Psoas muscle (tissue), 8 donors: ENCODE results near the gene SF3B2. TPM values are rescaled to one million over a fixed set of nuclear protein-coding genes. Genes with fewer than 3 reads are reported as not detected.
"Not testable (repeated sequence)": the region's sequence is repeated elsewhere in the genome, so short reads cannot be mapped to it uniquely, and the experiment has no call there.

Experiments
- ATAC-seq, 4 donors: fragments of 200-7000 bp; cut with Tn5 transposase; one replicate each; pipeline ENCODE4 v1.9.1; 2020; ENCODE audit warnings: moderate library complexity in 3 of 4, mild to moderate bottlenecking in 2 of 4
- DNase-seq, 2 donors: peaks; one replicate each; pipeline ENCODE4 v3.0.0-alpha.2; 2020
- H3K27ac ChIP-seq: fragments of 200-600 bp; one replicate; pipeline ENCODE4 v1.8.0; 2022
- H3K27me3 ChIP-seq, 3 donors: fragments of 200-600 bp in 1 of 3; one replicate each; pipeline versions ENCODE4 v1.6.1 to v1.8.0; 2013 to 2022; ENCODE audit warnings: low read length in 2 of 3, mild to moderate bottlenecking in 2 of 3, moderate library complexity in 1 of 3; ENCODE audit not compliant: insufficient read depth in 3 of 3
- H3K36me3 ChIP-seq, 2 donors: fragments of 200-600 bp in 1 of 2; one replicate each; pipeline versions ENCODE4 v1.6.1 to v1.8.0; 2013 to 2022; ENCODE audit warnings: low read depth in 1 of 2, mild to moderate bottlenecking in 1 of 2, moderate library complexity in 1 of 2; ENCODE audit not compliant: insufficient read depth in 1 of 2
- H3K4me1 ChIP-seq: fragments of 200-600 bp; one replicate; pipeline ENCODE4 v1.8.0; 2022
- H3K4me3 ChIP-seq: fragments of 200-600 bp; one replicate; pipeline ENCODE4 v1.8.0; 2022; ENCODE audit warnings: mild to moderate bottlenecking
- H3K9me3 ChIP-seq: fragments of 200-600 bp; one replicate; pipeline ENCODE4 v1.8.0; 2022
- CTCF ChIP-seq: fragments of 200-600 bp; IDR thresholded peaks from one replicate; pipeline ENCODE4 v1.8.0; 2022; ENCODE audit warnings: antibody characterized with exemption
- WGBS, 3 donors: extraction: QIAGEN DNeasy Blood & Tissue Kit; methylation state at CpG; one replicate each; pipeline versions ENCODE4 v1.1.6 to v1.1.7; 2013; 5-methylcytosine and 5-hydroxymethylcytosine counted together
- intact Hi-C, 2 donors: fragments of 100-400 bp; cut with DNase I; formaldehyde crosslinking; loops; one replicate each; pipeline versions ENCODE4 v1.11.0 to v1.14.2; 2022
- polyA plus RNA-seq, 3 donors: library from polyadenylated mRNA; stranded (reverse); fragments of 200-250 nt; gene quantifications; one replicate each; pipeline ENCODE4 v1.2.3, GENCODE V29; 2013
- total RNA-seq, 4 donors: library from RNA; stranded (reverse); fragmentation: NEBNext Ultra II Directional in 2 of 4; extraction: Animal tissue kit (Norgen Biotek cat#: 25700) in 2 of 4; gene quantifications; one replicate each; pipeline versions ENCODE4 v1.2.1 to v1.2.4, GENCODE V29; 2021 to 2023
- donor health status: healthy with polysubstance abuse.
- donor health status: DM: no; HTN: no; CAD: no; lungs with moderate emphysema.
- donor health status: Bipolar disorder and iron deficiency.
- donor health status: healthy.
- donor health status: DM: yes; HTN: yes; CAD: no.
- donor health status: DM: no; HTN: no; CAD: no.
- donor health status: DM: no; HTN: no; CAD: no.
- donor health status: DM: yes; HTN: yes; CAD: no.

The SF3B2 gene
- total and polyA plus RNA-seq, 7 donors = 62.8 to 135 (median 90.8) TPM

- Histone ChIP-seq H3K27ac (no peak overlapping the region), H3K4me1 (peaks cover 21% of the 10 kb centered on the region), H3K9me3 (no peaks in the 10 kb centered on the region), H3K4me3 (no peak overlapping the region), H3K36me3 (no peaks in the 10 kb centered on the region), H3K27me3 (no peaks in the 10 kb centered on the region)
- no peak for ATAC-seq
- 68 to 78% (median 76%) methylated on average over 8 of the region's 8 CpGs for WGBS, 3 donors
- intact Hi-C loops = no loop called here
- DNase-seq = no peak
- no peak for TF ChIP-seq CTCF
Measured at GRCh38 chr11:66020212-66020611, 32.0 kb upstream of the SF3B2 start.

- WGBS, 3 donors = 78 to 84% (median 80%) methylated on average over 23 to 25 of the region's 25 CpGs
- peak in 2 of 4 donors; percentile 36 to 52 for ATAC-seq
Measured at GRCh38 chr11:66020618-66021357, 31.4 kb upstream of the SF3B2 start.

GRCh38 chr11:66022401-66023185 is 29.6 kb upstream of the SF3B2 start:
- Histone ChIP-seq H3K36me3 (no peaks in the 10 kb centered on the region), H3K4me1 (peaks cover 8% of the 10 kb centered on the region), H3K27ac (no peak overlapping the region), H3K4me3 (peak overlapping the region; percentile 57), H3K9me3 (no peaks in the 10 kb centered on the region), H3K27me3 (no peaks in the 10 kb centered on the region)
- ATAC-seq (peak; percentile 81 to 97 (median 88)), DNase-seq (peak; percentile 81 to 88)
- peak; percentile 98 for TF ChIP-seq CTCF
- 15 to 20% (median 16%) methylated on average over 43 to 46 of the region's 46 CpGs for WGBS, 3 donors
- intact Hi-C loops = no loop called here

More at GRCh38 chr11:66020618-66021357, 31.4 kb upstream of the SF3B2 start:
- peaks cover 15% of the 10 kb centered on the region for H3K4me1 ChIP-seq
- H3K9me3 ChIP-seq = no peaks in the 10 kb centered on the region
- intact Hi-C loops = no loop called here
- no peak for TF ChIP-seq CTCF
- H3K36me3 ChIP-seq = no peaks in the 10 kb centered on the region
- no peak overlapping the region for H3K27ac ChIP-seq
- H3K4me3 ChIP-seq = no peak overlapping the region
- no peaks in the 10 kb centered on the region for H3K27me3 ChIP-seq
- DNase-seq = peak; percentile 49 to 71

GRCh38 chr11:66023186-66023440 is 29.1 kb upstream of the SF3B2 start:
- H3K4me3 ChIP-seq, intact Hi-C loops, H3K36me3 ChIP-seq, H3K9me3 ChIP-seq, H3K27ac ChIP-seq, H3K27me3 ChIP-seq, DNase-seq, ATAC-seq, H3K4me1 ChIP-seq: not testable (repeated sequence)
- WGBS, 3 donors = 66 to 86% (median 78%) methylated on average over 5 of the region's 5 CpGs

GRCh38 chr11:66026017-66026529 is 26.1 kb upstream of the SF3B2 start, which contains the start of gene CATSPER1:
CATSPER1 (minus strand) TSS chr11:66026479; CDS start chr11:66026379, 100 bp downstream.
- 83 to 90% (median 86%) methylated on average over 18 of the region's 18 CpGs for WGBS, 3 donors
- H3K4me1 ChIP-seq = peaks cover 8% of the 10 kb centered on the region
- DNase-seq = no peak
- H3K27ac ChIP-seq = no peak within 1 kb of the TSS
- TF ChIP-seq CTCF = no peak
- H3K9me3 ChIP-seq = no peaks in the 10 kb centered on the region
- intact Hi-C loops = no loop called here
- no peak within 1 kb of the TSS for H3K4me3 ChIP-seq
- ATAC-seq = no peak
- H3K27me3 ChIP-seq = no peaks in the 10 kb centered on the region
- H3K36me3 ChIP-seq = no peaks in the 10 kb centered on the region
